Sigmoid colon (tissue), 7 donors: ENCODE measurements around the gene JMJD6. TPM values are rescaled to one million over a fixed set of nuclear protein-coding genes. Genes with fewer than 3 reads are reported as not detected.
"Not testable (repeated sequence)": the region's sequence is repeated elsewhere in the genome, so short reads cannot be mapped to it uniquely, and the experiment has no call there.

ENCODE experiments used
- DNase-seq: peaks from one replicate; pipeline ENCODE4 v3.0.0-alpha.2; 2019
- H3K27ac ChIP-seq, 4 donors: fragments of 200-600 bp; sonication (generic); one replicate each; pipeline ENCODE4 v1.5.1; 2016 to 2019; ENCODE audit warnings: mild to moderate bottlenecking in 1 of 4
- H3K27me3 ChIP-seq, 3 donors: fragments of 200-600 bp; sonication (generic); one replicate each; pipeline ENCODE4 v1.5.1; 2019; ENCODE audit warnings: mild to moderate bottlenecking in 1 of 3
- H3K36me3 ChIP-seq, 4 donors: fragments of 200-600 bp; sonication (generic); one replicate each; pipeline ENCODE4 v1.5.1; 2016 to 2019
- H3K4me1 ChIP-seq, 4 donors: fragments of 200-600 bp; sonication (generic); one replicate each; pipeline ENCODE4 v1.5.1; 2017 to 2019
- H3K4me3 ChIP-seq, 4 donors: fragments of 200-600 bp; sonication (generic); one replicate each; pipeline ENCODE4 v1.5.1; 2017 to 2019; ENCODE audit warnings: mild to moderate bottlenecking in 2 of 4, moderate library complexity in 1 of 4
- H3K9me3 ChIP-seq, 4 donors: fragments of 200-600 bp in 3 of 4; sonication (generic) in 3 of 4; one replicate each; pipeline versions ENCODE4 v1.5.1 to v1.6.1; 2013 to 2019
- CTCF ChIP-seq, 4 experiments: fragments of 450-650 bp in 3 of 4; fragments of 200-600 bp in 1 of 4; IDR thresholded peaks; one replicate each; pipeline ENCODE4 v1.5.1; 2016 to 2019; ENCODE audit warnings: antibody characterized with exemption in 4 of 4, mild to moderate bottlenecking in 3 of 4, moderate library complexity in 2 of 4
- EP300 ChIP-seq, 4 donors: sonication (generic); formaldehyde crosslinking; IDR thresholded peaks; one replicate each; pipeline ENCODE4 v1.6.1; 2017; ENCODE audit warnings: antibody characterized with exemption in 4 of 4
- POLR2A ChIP-seq, 2 donors: fragments of 450-650 bp; IDR thresholded peaks; one replicate each; pipeline ENCODE4 v1.6.1; 2016; ENCODE audit warnings: antibody characterized with exemption in 2 of 2, mild to moderate bottlenecking in 2 of 2, moderate library complexity in 2 of 2
- POLR2AphosphoS5 ChIP-seq, 4 donors: sonication (generic); formaldehyde crosslinking; IDR thresholded peaks; one replicate each; pipeline ENCODE4 v1.6.1; 2017; ENCODE audit warnings: antibody characterized with exemption in 4 of 4
- WGBS, 2 donors: extraction: QIAGEN DNeasy Blood & Tissue Kit; methylation state at CpG; one replicate each; pipeline ENCODE4 v1.1.7; 2013; 5-methylcytosine and 5-hydroxymethylcytosine counted together
- intact Hi-C: fragments of 100-400 bp; cut with DNase I; formaldehyde crosslinking; loops from one replicate; pipeline ENCODE4 v1.15.1; 2023
- polyA plus RNA-seq, 3 donors: library from polyadenylated mRNA; stranded (reverse); fragments of 200-250 nt; gene quantifications; one replicate each; pipeline ENCODE4 v1.2.3, GENCODE V29; 2013
- total RNA-seq, 4 donors: library from RNA; depleted of rRNA; stranded (reverse); fragments of >200 nt; gene quantifications; one replicate each; pipeline ENCODE4 v1.1.0, GENCODE V29; 2016
- donor health status: healthy with polysubstance abuse.
- donor health status: Bipolar disorder and iron deficiency.
- donor health status: healthy.

Gene JMJD6
- total and polyA plus RNA-seq, 7 donors = 21.3 to 37.3 (median 24.8) TPM

DNA sequence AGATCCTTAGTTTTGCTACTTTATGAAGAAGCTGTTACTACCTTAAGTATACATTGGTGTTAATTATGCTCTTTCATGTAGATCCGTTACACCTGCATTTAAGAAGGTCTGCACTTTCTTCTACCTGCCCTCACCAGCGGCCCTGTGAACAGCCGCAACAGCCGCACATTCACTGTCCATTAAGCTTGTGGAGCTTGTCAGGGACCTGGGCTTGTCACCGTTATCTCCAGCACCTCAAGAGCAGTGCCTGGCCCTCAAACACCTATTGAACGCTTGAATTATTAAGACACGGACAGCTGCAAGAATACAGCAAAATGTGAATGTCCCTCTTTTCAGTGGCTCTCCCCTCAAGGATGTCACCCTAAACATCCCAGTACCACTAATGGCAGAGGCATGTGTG, 12.6 kb downstream of the JMJD6 start:
- TF ChIP-seq POLR2AphosphoS5 (IDR thresholded peaks at IDR 0.05) (no peak), CTCF (IDR thresholded peaks at IDR 0.05) (no peak), EP300 (IDR thresholded peaks at IDR 0.05) (no peak), POLR2A (IDR thresholded peaks at IDR 0.05) (no peak)
- peaks cover 14 to 51% (median 34%) of the 10 kb centered on the region in 4 donors for H3K36me3 ChIP-seq
- no peaks in the 10 kb centered on the region for H3K9me3 ChIP-seq
- H3K27ac ChIP-seq = peak overlapping the region in 2 of 4 donors; percentile 69 to 92
- 96 to 97% methylated on average over 7 of the region's 7 CpGs for WGBS, 2 donors
- intact Hi-C loops = loop anchor here (2.0 to 5.0 kb wide), 3 partner anchors 31 to 91 kb away; no protein-coding TSS in a partner anchor
- no peak overlapping the region for H3K4me3 ChIP-seq
- peaks cover 0 to 56% (median 40%) of the 10 kb centered on the region in 4 donors for H3K4me1 ChIP-seq
- DNase-seq = no peak
- H3K27me3 ChIP-seq = no peaks in the 10 kb centered on the region

DNA sequence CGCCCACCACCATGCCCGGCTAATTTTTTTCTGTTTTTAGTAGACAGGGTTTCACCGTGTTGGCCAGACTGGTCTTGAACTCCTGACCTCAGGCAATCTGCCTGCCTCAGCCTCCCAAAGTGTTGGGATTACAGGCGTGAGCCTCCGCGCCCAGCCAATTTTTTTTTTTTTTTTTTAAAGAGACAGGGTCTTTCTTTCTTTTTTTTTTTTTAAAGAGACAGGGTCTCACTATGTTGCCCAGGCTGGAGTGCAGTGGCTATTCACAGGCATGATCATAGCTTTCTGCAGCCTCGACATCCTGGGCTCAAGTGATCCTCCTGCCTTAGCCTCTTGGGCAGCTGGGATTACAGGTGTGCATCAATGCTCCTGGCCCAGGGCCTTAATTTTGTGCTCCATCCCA, 14.1 kb downstream of the JMJD6 start:
- not testable (repeated sequence) for DNase-seq, H3K4me3 ChIP-seq, H3K27me3 ChIP-seq, H3K9me3 ChIP-seq
- Histone ChIP-seq H3K27ac (peak overlapping the region; percentile 92 to 100 (median 96)), H3K4me1 (peaks cover 0 to 70% (median 55%) of the 10 kb centered on the region in 4 donors), H3K36me3 (peaks cover 7 to 37% (median 21%) of the 10 kb centered on the region in 4 donors)
- intact Hi-C loops = loop anchor here (5.0 kb wide), 2 partner anchors 40 to 90 kb away; no protein-coding TSS in a partner anchor
- WGBS, 2 donors = 66 to 77% methylated on average over 7 of the region's 7 CpGs

DNA sequence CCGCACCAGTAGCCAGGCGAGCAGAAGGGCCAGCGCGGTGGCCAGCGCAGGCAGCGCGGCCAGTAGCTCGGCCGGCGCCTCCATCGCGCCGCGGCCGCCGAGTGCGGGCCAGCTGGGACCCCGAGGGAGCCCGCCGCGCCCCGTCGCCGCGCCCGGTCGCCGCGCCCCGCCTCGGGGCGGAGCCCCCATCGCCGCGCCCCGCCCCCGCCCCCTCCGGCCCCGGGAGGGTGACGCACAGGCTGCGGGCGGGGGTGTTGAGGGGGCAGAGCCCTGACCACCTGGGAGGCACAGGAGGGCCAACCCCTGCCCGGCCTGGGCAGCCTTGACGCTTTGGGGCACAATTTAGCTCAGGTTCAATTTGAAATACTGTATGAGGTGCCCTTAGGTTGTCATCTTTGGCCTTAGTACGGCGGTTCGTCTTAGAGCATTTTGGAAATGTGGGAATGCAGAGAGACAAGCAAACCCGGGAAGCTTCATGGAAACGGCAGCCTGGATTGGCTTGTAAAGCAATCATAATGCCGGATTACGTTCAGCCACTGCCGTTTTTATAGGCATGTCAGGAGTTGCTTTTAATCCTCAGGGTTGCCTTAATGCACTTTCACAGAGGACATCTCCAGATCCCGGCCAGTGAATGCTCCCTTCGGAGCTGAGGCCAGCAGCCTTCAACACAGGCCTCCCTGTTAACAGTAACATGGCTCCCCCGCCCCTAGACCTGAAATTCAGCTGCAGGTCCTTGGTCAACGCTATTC, 15.4 kb downstream of the JMJD6 start, which contains the start of gene MXRA7:
Gene MXRA7, minus strand, starts transcription at position 103 of the 749 bp plus-strand sequence. Its CDS starts 19 bp downstream, at position 84.
- intact Hi-C loops = loop anchor here (2.0 to 5.0 kb wide), 3 partner anchors 22 to 89 kb away; no protein-coding TSS in a partner anchor
- Histone ChIP-seq H3K9me3 (no peaks in the 10 kb centered on the region), H3K36me3 (peaks cover 7 to 24% (median 10%) of the 10 kb centered on the region in 4 donors), H3K27me3 (no peaks in the 10 kb centered on the region), H3K27ac (peak within 1 kb of the TSS; percentile 97 to 100 (median 98)), H3K4me3 (peak within 1 kb of the TSS; percentile 68 to 94 (median 78)), H3K4me1 (peaks cover 0 to 71% (median 59%) of the 10 kb centered on the region in 4 donors)
- WGBS, 2 donors = 3 to 6% methylated on average over 55 to 56 of the region's 56 CpGs
- peak; percentile 93 for DNase-seq
- TF ChIP-seq POLR2AphosphoS5 (IDR thresholded peaks at IDR 0.05) (peak; percentile 3 to 62 (median 58)), EP300 (IDR thresholded peaks at IDR 0.05) (peak in 1 of 4 donors; percentile 16), CTCF (IDR thresholded peaks at IDR 0.05) (no peak), POLR2A (IDR thresholded peaks at IDR 0.05) (no peak)

- not testable (repeated sequence) for H3K27me3 ChIP-seq, H3K9me3 ChIP-seq
- Histone ChIP-seq H3K36me3 (peaks cover 0 to 15% (median 3%) of the 10 kb centered on the region in 4 donors), H3K4me1 (peaks cover 0 to 72% (median 58%) of the 10 kb centered on the region in 4 donors), H3K27ac (peak overlapping the region; percentile 97 to 100 (median 98)), H3K4me3 (peak overlapping the region; percentile 68 to 94 (median 78))
- intact Hi-C loops = loop anchor here (2.0 to 5.0 kb wide), 3 partner anchors 21 to 88 kb away; no protein-coding TSS in a partner anchor
- WGBS, 2 donors = 8 to 15% methylated on average over 50 to 51 of the region's 79 CpGs
- peak in 2 of 4 donors; percentile 36 to 40 for TF ChIP-seq POLR2AphosphoS5 (IDR thresholded peaks at IDR 0.05)
- peak; percentile 80 for DNase-seq
Observed at GRCh38 chr17:76709951-76710862, 16.2 kb downstream of the JMJD6 start.

DNA sequence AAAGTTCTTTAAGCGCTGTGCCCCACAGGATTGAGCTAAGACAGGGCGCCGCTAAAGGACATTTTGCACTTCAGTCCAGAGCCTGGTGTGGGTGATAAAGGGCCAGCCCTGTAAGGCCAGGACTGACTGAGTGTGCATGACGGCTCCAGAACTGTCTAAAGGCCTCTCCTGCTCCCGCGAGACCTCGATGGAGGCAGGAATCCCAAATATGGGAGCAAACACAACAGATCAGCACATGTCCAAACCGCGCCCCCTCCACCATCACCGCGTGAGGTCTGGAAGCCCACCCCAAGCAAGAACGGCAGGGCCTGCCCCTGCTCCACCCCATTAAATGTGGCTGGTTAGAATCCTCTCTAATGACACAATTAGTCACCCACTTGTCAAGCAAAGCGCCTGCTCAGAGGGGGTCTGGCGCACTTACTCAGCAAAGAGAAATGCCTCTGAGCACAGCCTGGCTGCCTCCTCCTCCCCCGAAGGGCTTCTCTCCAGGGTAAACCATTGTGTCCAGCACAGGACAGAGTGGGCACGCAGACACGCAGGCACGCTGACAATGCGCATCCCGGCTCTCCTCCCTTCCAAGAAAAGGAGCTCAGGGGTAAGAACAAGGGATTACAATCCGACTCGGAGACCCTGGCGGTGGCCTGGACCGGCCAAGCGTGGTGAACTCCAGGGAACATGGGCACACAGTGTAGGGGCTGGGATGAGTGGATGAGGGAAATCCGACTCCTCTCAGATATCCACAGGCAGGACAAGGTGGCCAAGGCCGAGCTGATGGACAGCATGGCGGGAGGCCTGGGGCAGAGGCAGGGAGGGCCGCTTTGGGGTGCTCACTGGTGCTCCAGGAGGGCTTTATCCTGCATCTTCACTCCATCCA, 17.1 kb downstream of the JMJD6 start:
- WGBS, 2 donors = 77 to 85% methylated on average over 29 of the region's 29 CpGs
- TF ChIP-seq POLR2AphosphoS5 (IDR thresholded peaks at IDR 0.05) (peak; percentile 64 to 94 (median 88)), POLR2A (IDR thresholded peaks at IDR 0.05) (peak; percentile 48 to 74), EP300 (IDR thresholded peaks at IDR 0.05) (peak in 3 of 4 donors; percentile 47 to 80 (median 53)), CTCF (IDR thresholded peaks at IDR 0.05) (peak in 1 of 4 experiments; percentile 26)

More for the DNA sequence above, 17.1 kb downstream of the JMJD6 start:
- intact Hi-C loops = no loop called here
- DNase-seq = peak; percentile 96
- Histone ChIP-seq H3K27me3 (no peaks in the 10 kb centered on the region), H3K4me3 (peak overlapping the region; percentile 68 to 94 (median 78)), H3K9me3 (no peaks in the 10 kb centered on the region), H3K36me3 (peaks cover 0 to 14% (median 3%) of the 10 kb centered on the region in 4 donors), H3K27ac (peak overlapping the region; percentile 97 to 100 (median 98)), H3K4me1 (peaks cover 0 to 72% (median 58%) of the 10 kb centered on the region in 4 donors)
